Prostate gland (tissue), 2 donors: Measurements from ENCODE around the gene TGM1. TPM values are rescaled to one million over a fixed set of nuclear protein-coding genes. Genes with fewer than 3 reads are reported as not detected.

Experiments used
- DNase-seq: peaks from one replicate; pipeline ENCODE4 v3.0.0-alpha.2; 2019; ENCODE audit warnings: low spot score
- H3K27ac ChIP-seq, 2 donors: fragments of 200-600 bp; sonication (generic); 2 replicates each; pipeline ENCODE4 v1.5.1; 2017 to 2019
- H3K27me3 ChIP-seq: fragments of 200-600 bp; sonication (generic); replicated peaks from 2 replicates; pipeline ENCODE4 v1.5.1; 2019; ENCODE audit not compliant: insufficient read depth
- H3K36me3 ChIP-seq, 2 donors: fragments of 200-600 bp; sonication (generic); 1 replicate in 1 of 2; 2 replicates in 1 of 2; pipeline versions ENCODE4 v1.5.1 to v1.8.1; 2017 to 2019
- H3K4me1 ChIP-seq: fragments of 200-600 bp; sonication (generic); replicated peaks from 2 replicates; pipeline ENCODE4 v1.5.1; 2019
- H3K4me3 ChIP-seq, 2 donors: fragments of 200-600 bp; sonication (generic); 2 replicates each; pipeline ENCODE4 v1.5.1; 2017 to 2019
- H3K9me3 ChIP-seq: fragments of 200-600 bp; sonication (generic); 2 replicates; pipeline ENCODE4 v1.5.1; 2017
- CTCF ChIP-seq, 4 experiments: fragments of 200-600 bp in 2 of 4; fragments of 450-650 bp in 2 of 4; sonication (generic) in 2 of 4; IDR thresholded peaks; 1 replicate in 3 of 4; 2 replicates in 1 of 4; pipeline ENCODE4 v1.5.1; 2016 to 2019; ENCODE audit warnings: antibody characterized with exemption in 4 of 4, mild to moderate bottlenecking in 2 of 4, moderate library complexity in 2 of 4
- POLR2A ChIP-seq: fragments of 450-650 bp; IDR thresholded peaks from one replicate; pipeline ENCODE4 v1.6.1; 2016; ENCODE audit warnings: antibody characterized with exemption, mild to moderate bottlenecking
- POLR2AphosphoS5 ChIP-seq: sonication (generic); formaldehyde crosslinking; IDR thresholded peaks from one replicate; pipeline ENCODE4 v1.6.1; 2017; ENCODE audit warnings: antibody characterized with exemption
- WGBS: methylation state at CpG from one replicate; pipeline ENCODE4 v1.1.5; 2018; 5-methylcytosine and 5-hydroxymethylcytosine counted together
- intact Hi-C: fragments of 100-400 bp; cut with DNase I; formaldehyde crosslinking; loops from one replicate; pipeline ENCODE4 v1.14.2; 2022
- total RNA-seq, 2 donors: library from RNA; depleted of rRNA; stranded (reverse); fragments of >200 nt; gene quantifications; one replicate each; pipeline ENCODE4 v1.1.0, GENCODE V29; 2016

TGM1 gene
- total RNA-seq, 2 donors from 2014 or later: 6.6 to 11.4 TPM

- peaks cover 15 to 26% of the 10 kb centered on the region in 2 donors for H3K36me3 ChIP-seq
- no peak for TF ChIP-seq POLR2A
- TF ChIP-seq POLR2AphosphoS5: no peak
- no peak for TF ChIP-seq CTCF (IDR thresholded peaks at IDR 0.05)
- H3K4me3 ChIP-seq: no peak overlapping the region
- no peaks in the 10 kb centered on the region for H3K9me3 ChIP-seq
- H3K27ac ChIP-seq: no peak overlapping the region
- DNase-seq: no peak
- no peaks in the 10 kb centered on the region for H3K27me3 ChIP-seq
- peaks cover 8% of the 10 kb centered on the region for H3K4me1 ChIP-seq
- intact Hi-C loops: no loop called here
- 96% methylated on average over 11 of the region's 11 CpGs for WGBS
Observed at GRCh38 chr14:24304019-24304387, 41.0 kb upstream of the TGM1 start.

GRCh38 chr14:24300326-24300980 lies 37.5 kb upstream of the TGM1 start:
- TF ChIP-seq CTCF (IDR thresholded peaks at IDR 0.05) (no peak), POLR2A (no peak), POLR2AphosphoS5 (no peak)
- Histone ChIP-seq H3K4me3 (peak overlapping the region; percentile 66 to 69), H3K36me3 (peaks cover 15 to 23% of the 10 kb centered on the region in 2 donors), H3K27ac (peak overlapping the region; percentile 76 to 82), H3K9me3 (no peaks in the 10 kb centered on the region), H3K4me1 (peaks cover 14% of the 10 kb centered on the region), H3K27me3 (no peaks in the 10 kb centered on the region)
- intact Hi-C loops: no loop called here
- DNase-seq: no peak
- 28% methylated on average over 16 of the region's 16 CpGs for WGBS

- no peaks in the 10 kb centered on the region for H3K27me3 ChIP-seq
- WGBS: under 1% methylated on average over 43 of the region's 75 CpGs
- intact Hi-C loops: loop anchor here (1.0 kb wide), 1 partner anchor 28 kb away; the partner anchor contains the start of gene RABGGTA
- peak within 1 kb of the TSS; percentile 76 to 82 for H3K27ac ChIP-seq
- no peaks in the 10 kb centered on the region for H3K9me3 ChIP-seq
- peak; percentile 92 for DNase-seq
- H3K36me3 ChIP-seq: peaks cover 15 to 18% of the 10 kb centered on the region in 2 donors
- TF ChIP-seq POLR2A: peak; percentile 86
- peak in 1 of 4 experiments; percentile 30 for TF ChIP-seq CTCF (IDR thresholded peaks at IDR 0.05)
- peak; percentile 96 for TF ChIP-seq POLR2AphosphoS5
- H3K4me3 ChIP-seq: peak within 1 kb of the TSS; percentile 66 to 69
- peaks cover 14% of the 10 kb centered on the region for H3K4me1 ChIP-seq
Observed at GRCh38 chr14:24299255-24300191, 36.5 kb upstream of the TGM1 start, which contains the start of the genes DHRS1 and NOP9. Gene DHRS1, minus strand, starts transcription at chr14:24299780. Its CDS starts 674 bp downstream, at chr14:24299106. Gene NOP9, plus strand, starts transcription at chr14:24299850. Its CDS starts 105 bp downstream, at chr14:24299955.

GRCh38 chr14:24298892-24299254 lies 35.9 kb upstream of the TGM1 start:
- intact Hi-C loops: loop anchor here (1.0 kb wide), 1 partner anchor 28 kb away; the partner anchor contains the start of gene RABGGTA
- peaks cover 14% of the 10 kb centered on the region for H3K4me1 ChIP-seq
- WGBS: 58% methylated on average over 7 of the region's 7 CpGs

More at GRCh38 chr14:24298892-24299254, 35.9 kb upstream of the TGM1 start:
- peaks cover 9 to 12% of the 10 kb centered on the region in 2 donors for H3K36me3 ChIP-seq
- no peaks in the 10 kb centered on the region for H3K9me3 ChIP-seq
- H3K27ac ChIP-seq: peak overlapping the region; percentile 76 to 82
- DNase-seq: no peak
- H3K4me3 ChIP-seq: peak overlapping the region; percentile 66 to 69
- no peaks in the 10 kb centered on the region for H3K27me3 ChIP-seq
- TF ChIP-seq POLR2A (no peak), POLR2AphosphoS5 (no peak)
